Measurements from ENCODE around the gene CCL26.
A peak's percentile ranks its signal among the peaks of the same experiment; 100 is the strongest.

CCL26 gene

GRCh38 chr7:75721426-75721825 lies 50.6 kb downstream of the CCL26 start:
- Histone ChIP-seq H3K9me3 (no peaks in the 10 kb centered on the region), H3K27ac (peak overlapping the region in 1 of 2 donors; percentile 38), H3K4me1 (peaks cover 0 to 57% (median 14%) of the 10 kb centered on the region in 4 donors), H3K27me3 (no peaks in the 10 kb centered on the region), H3K4me3 (no peak overlapping the region), H3K36me3 (no peaks in the 10 kb centered on the region)
- no peak for DNase-seq
- intact Hi-C loops (cut with DNase I; ENCODE audit: low total_unique reads) = no loop called here
- TF ChIP-seq CTCF (IDR thresholded peaks at IDR 0.05) = no peak

- intact Hi-C loops (cut with DNase I; ENCODE audit: low total_unique reads) = no loop called here
- H3K9me3 ChIP-seq = no peaks in the 10 kb centered on the region
- H3K27ac ChIP-seq = peak overlapping the region in 1 of 2 donors; percentile 21
- no peak for TF ChIP-seq CTCF (IDR thresholded peaks at IDR 0.05)
- no peak overlapping the region for H3K4me3 ChIP-seq
- H3K4me1 ChIP-seq = peaks cover 0 to 75% (median 25%) of the 10 kb centered on the region in 4 donors
- DNase-seq = no peak
- no peaks in the 10 kb centered on the region for H3K27me3 ChIP-seq
- no peaks in the 10 kb centered on the region for H3K36me3 ChIP-seq
Measured at GRCh38 chr7:75719626-75720025, 52.4 kb downstream of the CCL26 start.

All from tibial artery (tissue), 4 donors.